HepG2 (cell line): Measurements from ENCODE around the gene TMEM107. TPM values are rescaled to one million over a fixed set of nuclear protein-coding genes. Genes with fewer than 3 reads are reported as not detected.

Source experiments
- CEBPB ChIP-seq: IDR thresholded peaks from 2 replicates; pipeline ENCODE4 v1.6.1; 2011; ENCODE audit warnings: low read depth, low read length, improper control_type of control experiment, borderline replicate concordance
- CENPT ChIP-seq: sonication (generic); formaldehyde crosslinking; IDR thresholded peaks from 2 replicates; pipeline ENCODE4 v1.8.0; 2022; ENCODE audit warnings: low read depth, mild to moderate bottlenecking, moderate library complexity, missing genetic modification reagents
- HCFC1 ChIP-seq: fragments of 150-350 bp; IDR thresholded peaks from 2 replicates; pipeline ENCODE4 v1.6.1; 2014; ENCODE audit warnings: low read depth, low read length
- HOXD1 ChIP-seq: sonication (generic); formaldehyde crosslinking; IDR thresholded peaks from 2 replicates; pipeline ENCODE4 v1.5.0; 2020; ENCODE audit warnings: missing genetic modification reagents
- KLF11 ChIP-seq: IDR thresholded peaks from 2 replicates; pipeline ENCODE4 v1.6.1; 2016; ENCODE audit warnings: missing compliant biosample characterization
- SIN3B ChIP-seq: fragments of 150-350 bp; IDR thresholded peaks from 2 replicates; pipeline ENCODE4 v1.6.1; 2014; ENCODE audit warnings: low read length
- SNAPC2 ChIP-seq: sonication (generic); formaldehyde crosslinking; IDR thresholded peaks from 2 replicates; pipeline ENCODE4 v1.8.1; 2022; ENCODE audit warnings: mild to moderate bottlenecking, missing genetic modification reagents
- ZNF256 ChIP-seq: sonication (generic); formaldehyde crosslinking; conservative IDR thresholded peaks from 2 replicates; pipeline ENCODE4 v1.4.0; 2020; ENCODE audit warnings: missing genetic modification reagents
- ZNF572 ChIP-seq: sonication (generic); formaldehyde crosslinking; IDR thresholded peaks from 2 replicates; pipeline ENCODE4 v1.5.1; 2020; ENCODE audit warnings: mild to moderate bottlenecking, missing genetic modification reagents
- polyA plus RNA-seq, 8 experiments: library from polyadenylated mRNA; depleted of rRNA in 3 of 8; stranded (reverse) in 7 of 8; unstranded in 1 of 8; fragments of >200 nt; fragmentation: Illumina TruSeq in 4 of 8; extraction: Trizol in 4 of 8; gene quantifications; 2 replicates each; pipeline versions ENCODE4 v1.2.1 to v1.2.3, GENCODE V29; 2011 to 2016; ENCODE audit warnings: low read depth in 4 of 8, missing spikeins in 1 of 8, mixed read lengths in 1 of 8; ENCODE audit not compliant: insufficient read depth in 1 of 8
- total RNA-seq, 5 experiments: library from RNA; depleted of rRNA; stranded (reverse); fragments of >200 nt; fragmentation: Illumina TruSeq; extraction: Trizol; gene quantifications; 2 replicates each; pipeline ENCODE4 v1.2.3, GENCODE V29; 2016; ENCODE audit warnings: low read depth in 1 of 5
- TF ChIP-seq, protein P1 (sequence below): sonication (generic); formaldehyde crosslinking; IDR thresholded peaks from 2 replicates; pipeline ENCODE4 v1.8.0; 2022; ENCODE audit warnings: mild to moderate bottlenecking, missing genetic modification reagents, moderate library complexity
- TF ChIP-seq, protein P2 (sequence below): sonication (generic); formaldehyde crosslinking; IDR thresholded peaks from 2 replicates; pipeline ENCODE4 v1.5.0; 2020; ENCODE audit warnings: mild to moderate bottlenecking, missing genetic modification reagents, borderline replicate concordance
- TF ChIP-seq, protein P3 (sequence below), 2 experiments: sonication (generic) in 1 of 2; formaldehyde crosslinking in 1 of 2; IDR thresholded peaks; 2 replicates each; pipeline versions ENCODE4 v1.5.1 to v1.6.1; 2011 to 2020; ENCODE audit warnings: borderline replicate concordance in 1 of 2, low read depth in 1 of 2, low read length in 1 of 2, mild to moderate bottlenecking in 1 of 2, missing genetic modification reagents in 1 of 2, moderate library complexity in 1 of 2
- TF ChIP-seq, protein P4 (sequence below): sonication (generic); formaldehyde crosslinking; IDR thresholded peaks from 2 replicates; pipeline ENCODE4 v1.4.0; 2020; ENCODE audit warnings: mild to moderate bottlenecking, low read depth, missing genetic modification reagents
- TF ChIP-seq, protein P5 (sequence below): sonication (generic); formaldehyde crosslinking; IDR thresholded peaks from 2 replicates; pipeline ENCODE4 v1.4.0; 2020; ENCODE audit warnings: missing genetic modification reagents, borderline replicate concordance

Gene TMEM107
- total and polyA plus RNA-seq, 2 of the 13 experiments (the other 11 are each of a cell fraction or from before 2014, with no cell fraction given), result 7.2 to 15.3 TPM

DNA sequence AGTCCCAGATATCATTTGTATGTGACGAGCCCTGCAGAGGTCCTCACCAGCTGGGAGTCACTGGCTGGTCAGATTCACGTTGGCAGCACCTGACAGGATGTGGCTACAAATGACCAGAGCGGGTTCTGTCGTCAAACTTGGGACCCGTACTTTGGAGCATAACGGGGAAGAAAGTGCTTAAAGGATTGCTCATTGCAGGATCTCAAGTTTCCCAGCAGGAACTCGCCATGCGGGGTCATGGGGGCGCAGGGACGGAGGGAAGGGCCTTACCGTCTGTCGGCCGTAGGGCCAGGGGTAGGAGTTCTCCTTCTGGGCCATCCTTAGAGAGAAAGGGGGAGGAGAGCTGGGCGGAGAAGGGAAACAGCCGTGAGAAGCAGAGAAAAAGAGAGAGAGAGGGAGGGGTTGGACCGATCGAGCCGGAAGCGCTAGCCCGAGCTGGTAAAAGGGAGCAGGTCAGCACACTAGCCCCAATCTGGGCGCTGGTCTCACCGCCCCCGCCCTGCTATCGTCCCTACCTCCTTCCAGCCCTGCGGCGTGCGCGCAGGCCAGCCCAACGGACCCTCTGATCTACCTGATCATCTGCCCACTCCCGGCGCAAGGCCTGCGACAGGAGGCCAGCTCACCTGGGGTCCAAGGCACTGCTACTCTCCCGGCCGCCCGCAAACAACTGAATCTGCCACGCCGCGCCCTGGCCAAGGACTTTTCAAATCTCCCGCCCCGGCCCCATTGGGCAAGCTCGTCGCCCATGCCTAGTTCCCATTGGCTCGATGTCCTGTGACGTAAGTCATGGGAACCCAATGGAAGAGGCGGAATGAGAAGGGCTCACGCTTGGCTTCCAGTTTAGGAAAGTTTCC, 34.0 kb upstream of the TMEM107 start, which contains the start of gene AURKB (continued):
- TF ChIP-seq CEBPB, result peak; percentile 85; the same call in 1 of the 2 replicates
- TF ChIP-seq, protein P1, sequence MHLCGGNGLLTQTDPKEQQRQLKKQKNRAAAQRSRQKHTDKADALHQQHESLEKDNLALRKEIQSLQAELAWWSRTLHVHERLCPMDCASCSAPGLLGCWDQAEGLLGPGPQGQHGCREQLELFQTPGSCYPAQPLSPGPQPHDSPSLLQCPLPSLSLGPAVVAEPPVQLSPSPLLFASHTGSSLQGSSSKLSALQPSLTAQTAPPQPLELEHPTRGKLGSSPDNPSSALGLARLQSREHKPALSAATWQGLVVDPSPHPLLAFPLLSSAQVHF (CRISPR knock-in tag), result 0 out of 2 replicates have a peak, but pooled peaks have one; percentile 55
- TF ChIP-seq, protein P2, sequence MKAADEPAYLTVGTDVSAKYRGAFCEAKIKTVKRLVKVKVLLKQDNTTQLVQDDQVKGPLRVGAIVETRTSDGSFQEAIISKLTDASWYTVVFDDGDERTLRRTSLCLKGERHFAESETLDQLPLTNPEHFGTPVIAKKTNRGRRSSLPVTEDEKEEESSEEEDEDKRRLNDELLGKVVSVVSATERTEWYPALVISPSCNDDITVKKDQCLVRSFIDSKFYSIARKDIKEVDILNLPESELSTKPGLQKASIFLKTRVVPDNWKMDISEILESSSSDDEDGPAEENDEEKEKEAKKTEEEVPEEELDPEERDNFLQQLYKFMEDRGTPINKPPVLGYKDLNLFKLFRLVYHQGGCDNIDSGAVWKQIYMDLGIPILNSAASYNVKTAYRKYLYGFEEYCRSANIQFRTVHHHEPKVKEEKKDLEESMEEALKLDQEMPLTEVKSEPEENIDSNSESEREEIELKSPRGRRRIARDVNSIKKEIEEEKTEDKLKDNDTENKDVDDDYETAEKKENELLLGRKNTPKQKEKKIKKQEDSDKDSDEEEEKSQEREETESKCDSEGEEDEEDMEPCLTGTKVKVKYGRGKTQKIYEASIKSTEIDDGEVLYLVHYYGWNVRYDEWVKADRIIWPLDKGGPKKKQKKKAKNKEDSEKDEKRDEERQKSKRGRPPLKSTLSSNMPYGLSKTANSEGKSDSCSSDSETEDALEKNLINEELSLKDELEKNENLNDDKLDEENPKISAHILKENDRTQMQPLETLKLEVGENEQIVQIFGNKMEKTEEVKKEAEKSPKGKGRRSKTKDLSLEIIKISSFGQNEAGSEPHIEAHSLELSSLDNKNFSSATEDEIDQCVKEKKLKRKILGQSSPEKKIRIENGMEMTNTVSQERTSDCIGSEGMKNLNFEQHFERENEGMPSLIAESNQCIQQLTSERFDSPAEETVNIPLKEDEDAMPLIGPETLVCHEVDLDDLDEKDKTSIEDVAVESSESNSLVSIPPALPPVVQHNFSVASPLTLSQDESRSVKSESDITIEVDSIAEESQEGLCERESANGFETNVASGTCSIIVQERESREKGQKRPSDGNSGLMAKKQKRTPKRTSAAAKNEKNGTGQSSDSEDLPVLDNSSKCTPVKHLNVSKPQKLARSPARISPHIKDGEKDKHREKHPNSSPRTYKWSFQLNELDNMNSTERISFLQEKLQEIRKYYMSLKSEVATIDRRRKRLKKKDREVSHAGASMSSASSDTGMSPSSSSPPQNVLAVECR (CRISPR knock-in tag), result peak; percentile 100
- TF ChIP-seq ZNF256, result 0 out of 2 replicates have a peak, but pooled peaks have one; percentile 21
- TF ChIP-seq HOXD1 (CRISPR knock-in tag), result 0 out of 2 replicates have a peak, but pooled peaks have one; percentile 52
- TF ChIP-seq SIN3B, result peak; percentile 99
- TF ChIP-seq, protein P3, sequence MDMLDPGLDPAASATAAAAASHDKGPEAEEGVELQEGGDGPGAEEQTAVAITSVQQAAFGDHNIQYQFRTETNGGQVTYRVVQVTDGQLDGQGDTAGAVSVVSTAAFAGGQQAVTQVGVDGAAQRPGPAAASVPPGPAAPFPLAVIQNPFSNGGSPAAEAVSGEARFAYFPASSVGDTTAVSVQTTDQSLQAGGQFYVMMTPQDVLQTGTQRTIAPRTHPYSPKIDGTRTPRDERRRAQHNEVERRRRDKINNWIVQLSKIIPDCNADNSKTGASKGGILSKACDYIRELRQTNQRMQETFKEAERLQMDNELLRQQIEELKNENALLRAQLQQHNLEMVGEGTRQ (IDR thresholded peaks at IDR 0.05; ENCODE audit: low read depth, low read length), result no peak
- TF ChIP-seq, protein P3 (CRISPR knock-in tag; IDR thresholded peaks at IDR 0.05; ENCODE audit: borderline replicate concordance), result 0 out of 2 replicates have a peak, but pooled peaks have one; percentile 21
- TF ChIP-seq KLF11 (CRISPR knock-in tag), result no peak
- TF ChIP-seq, protein P4, sequence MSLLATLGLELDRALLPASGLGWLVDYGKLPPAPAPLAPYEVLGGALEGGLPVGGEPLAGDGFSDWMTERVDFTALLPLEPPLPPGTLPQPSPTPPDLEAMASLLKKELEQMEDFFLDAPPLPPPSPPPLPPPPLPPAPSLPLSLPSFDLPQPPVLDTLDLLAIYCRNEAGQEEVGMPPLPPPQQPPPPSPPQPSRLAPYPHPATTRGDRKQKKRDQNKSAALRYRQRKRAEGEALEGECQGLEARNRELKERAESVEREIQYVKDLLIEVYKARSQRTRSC (CRISPR knock-in tag), result 0 out of 2 replicates have a peak, but pooled peaks have one; percentile 54
- no peak; the same call in 1 of the 2 replicates for TF ChIP-seq SNAPC2 (CRISPR knock-in tag)
- TF ChIP-seq CENPT (CRISPR knock-in tag), result peak; percentile 90
- TF ChIP-seq HCFC1, result no peak
- TF ChIP-seq, protein P5, sequence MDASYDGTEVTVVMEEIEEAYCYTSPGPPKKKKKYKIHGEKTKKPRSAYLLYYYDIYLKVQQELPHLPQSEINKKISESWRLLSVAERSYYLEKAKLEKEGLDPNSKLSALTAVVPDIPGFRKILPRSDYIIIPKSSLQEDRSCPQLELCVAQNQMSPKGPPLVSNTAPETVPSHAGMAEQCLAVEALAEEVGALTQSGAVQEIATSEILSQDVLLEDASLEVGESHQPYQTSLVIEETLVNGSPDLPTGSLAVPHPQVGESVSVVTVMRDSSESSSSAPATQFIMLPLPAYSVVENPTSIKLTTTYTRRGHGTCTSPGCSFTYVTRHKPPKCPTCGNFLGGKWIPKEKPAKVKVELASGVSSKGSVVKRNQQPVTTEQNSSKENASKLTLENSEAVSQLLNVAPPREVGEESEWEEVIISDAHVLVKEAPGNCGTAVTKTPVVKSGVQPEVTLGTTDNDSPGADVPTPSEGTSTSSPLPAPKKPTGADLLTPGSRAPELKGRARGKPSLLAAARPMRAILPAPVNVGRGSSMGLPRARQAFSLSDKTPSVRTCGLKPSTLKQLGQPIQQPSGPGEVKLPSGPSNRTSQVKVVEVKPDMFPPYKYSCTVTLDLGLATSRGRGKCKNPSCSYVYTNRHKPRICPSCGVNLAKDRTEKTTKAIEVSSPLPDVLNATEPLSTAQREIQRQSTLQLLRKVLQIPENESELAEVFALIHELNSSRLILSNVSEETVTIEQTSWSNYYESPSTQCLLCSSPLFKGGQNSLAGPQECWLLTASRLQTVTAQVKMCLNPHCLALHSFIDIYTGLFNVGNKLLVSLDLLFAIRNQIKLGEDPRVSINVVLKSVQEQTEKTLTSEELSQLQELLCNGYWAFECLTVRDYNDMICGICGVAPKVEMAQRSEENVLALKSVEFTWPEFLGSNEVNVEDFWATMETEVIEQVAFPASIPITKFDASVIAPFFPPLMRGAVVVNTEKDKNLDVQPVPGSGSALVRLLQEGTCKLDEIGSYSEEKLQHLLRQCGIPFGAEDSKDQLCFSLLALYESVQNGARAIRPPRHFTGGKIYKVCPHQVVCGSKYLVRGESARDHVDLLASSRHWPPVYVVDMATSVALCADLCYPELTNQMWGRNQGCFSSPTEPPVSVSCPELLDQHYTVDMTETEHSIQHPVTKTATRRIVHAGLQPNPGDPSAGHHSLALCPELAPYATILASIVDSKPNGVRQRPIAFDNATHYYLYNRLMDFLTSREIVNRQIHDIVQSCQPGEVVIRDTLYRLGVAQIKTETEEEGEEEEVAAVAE (CRISPR knock-in tag), result peak; percentile 78; the same call in 1 of the 2 replicates
- TF ChIP-seq ZNF572, result no peak; the same call in 1 of the 2 replicates
